Fibroblast of the aortic adventitia (primary cell): Measurements from ENCODE around the gene VDR. TPM values are rescaled to one million over a fixed set of nuclear protein-coding genes. Genes with fewer than 3 reads are reported as not detected.
"Not testable (repeated sequence)": the region's sequence is repeated elsewhere in the genome, so short reads cannot be mapped to it uniquely, and the experiment has no call there.

Source experiments
- DNase-seq: peaks from one replicate; pipeline ENCODE4 v3.0.0-alpha.2; 2010; ENCODE audit warnings: low read depth
- H3K4me3 ChIP-seq: 2 replicates; pipeline ENCODE4 v1.5.1; 2011; ENCODE audit warnings: low read depth, mild to moderate bottlenecking, control low read depth, low read length, moderate library complexity
- CTCF ChIP-seq: IDR thresholded peaks from 2 replicates; pipeline ENCODE4 v1.5.1; 2011; ENCODE audit warnings: mild to moderate bottlenecking, low read length, control low read depth, inconsistent platforms; ENCODE audit not compliant: insufficient read depth
- total RNA-seq: library from RNA; depleted of rRNA; stranded (reverse); fragments of >200 nt; gene quantifications from 2 replicates; pipeline ENCODE4 v1.2.3, GENCODE V29; 2012; ENCODE audit warnings: low replicate concordance

Gene VDR
- total RNA-seq, 1 donor: 12.5 TPM

GRCh38 chr12:47816403-47817271, 88.2 kb downstream of the VDR start:
- no peak for TF ChIP-seq CTCF
- no peak for DNase-seq
- peak overlapping the region; percentile 88 for H3K4me3 ChIP-seq

DNA sequence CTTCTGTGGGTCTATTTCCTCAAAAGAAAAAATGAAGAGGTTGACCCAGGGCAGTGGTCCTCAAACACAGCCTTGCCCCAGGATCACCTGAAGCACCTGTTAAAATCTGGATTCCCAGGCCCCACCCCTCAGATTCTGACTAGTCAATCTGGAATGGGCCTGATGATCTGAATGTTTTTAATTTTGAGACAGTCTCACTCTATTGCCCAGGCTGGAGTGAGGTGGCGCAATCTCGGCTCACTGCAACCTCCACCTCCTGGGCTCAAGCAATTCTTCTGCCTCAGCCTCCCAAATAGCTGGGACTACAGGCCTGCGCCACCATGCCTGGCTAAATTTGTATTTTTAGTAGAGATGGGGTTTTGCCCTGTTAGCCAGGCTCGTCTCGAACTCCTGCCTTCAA, 89.3 kb downstream of the VDR start:
- not testable (repeated sequence) for DNase-seq, H3K4me3 ChIP-seq

- no peak for DNase-seq
- TF ChIP-seq CTCF: no peak
These were observed 90.1 kb downstream of the VDR start for GRCh38 chr12:47814539-47815170.

DNA sequence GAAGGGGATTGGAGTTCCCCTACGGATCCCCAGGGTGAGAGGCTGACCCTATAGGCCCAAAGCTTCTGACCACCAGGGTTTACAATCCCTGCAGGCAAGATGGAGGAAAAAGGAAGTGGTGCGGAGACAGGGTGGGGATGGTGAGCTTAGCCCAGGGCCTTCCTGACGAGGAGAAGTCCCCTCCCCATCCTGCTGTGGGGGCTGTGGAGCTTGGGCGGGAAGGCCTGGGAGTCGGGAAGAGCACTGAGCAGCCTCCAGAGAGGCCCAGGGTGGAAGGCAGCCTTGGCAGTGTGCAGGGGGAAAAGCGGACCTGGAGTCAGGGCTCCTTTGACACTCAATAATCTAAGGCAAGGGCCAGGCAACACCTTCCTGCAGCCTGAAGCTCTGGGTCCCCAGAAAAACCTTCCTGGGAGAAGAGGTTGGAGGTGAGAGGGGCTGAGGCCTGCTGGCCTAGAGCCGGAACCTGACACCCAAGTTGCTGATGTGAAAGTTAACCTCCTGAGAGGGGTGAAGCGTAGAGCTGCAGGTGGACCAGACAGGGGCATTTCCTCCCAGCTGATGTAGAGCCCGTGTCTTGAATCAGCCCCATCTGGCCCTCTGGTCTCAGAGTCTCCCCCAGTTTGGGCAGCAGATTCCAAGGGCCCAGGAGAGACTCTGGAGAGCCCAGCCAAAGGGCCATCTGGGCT, 91.1 kb downstream of the VDR start:
- peak overlapping the region; percentile 61 for H3K4me3 ChIP-seq
- no peak for DNase-seq
- no peak for TF ChIP-seq CTCF

More at GRCh38 chr12:47814539-47815170, 90.1 kb downstream of the VDR start:
- H3K4me3 ChIP-seq: peak overlapping the region; percentile 61

DNA sequence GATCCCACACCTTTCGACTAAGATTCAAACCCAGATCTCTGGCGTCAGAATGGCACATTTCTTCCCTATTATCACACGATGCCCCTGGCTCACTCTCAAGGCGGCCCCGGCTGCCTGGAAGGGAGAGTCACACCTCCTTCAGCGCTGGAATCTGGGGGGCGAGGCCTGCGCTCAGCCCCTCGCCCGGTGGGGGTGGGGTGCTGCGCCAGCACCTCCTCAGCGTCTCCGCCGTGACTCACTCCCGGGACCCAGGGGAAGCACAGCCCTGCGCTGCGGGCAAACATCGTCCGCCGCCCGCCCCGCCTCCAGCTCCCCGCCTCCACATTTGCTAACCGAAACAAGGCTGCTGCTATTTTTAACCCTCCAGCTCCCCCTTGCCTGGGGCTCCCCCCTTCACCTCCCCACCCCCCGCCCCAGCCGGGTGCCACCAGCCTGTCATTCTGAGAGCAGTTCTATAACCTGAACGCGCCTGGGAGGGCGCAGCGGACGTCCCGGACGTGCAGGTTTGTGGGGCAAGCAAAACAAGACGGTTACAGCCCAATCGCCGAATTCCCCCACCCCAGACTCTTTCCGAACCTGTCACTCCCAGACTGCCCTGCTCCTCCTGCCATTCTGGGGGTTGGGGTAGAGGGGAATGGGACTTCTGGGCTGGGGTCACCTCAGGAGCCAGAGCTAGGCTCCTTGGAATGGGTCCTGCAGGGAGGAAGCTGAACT, 91.8 kb downstream of the VDR start:
- H3K4me3 ChIP-seq: peak overlapping the region; percentile 61
- TF ChIP-seq CTCF: no peak
- peak; percentile 90 for DNase-seq

DNA sequence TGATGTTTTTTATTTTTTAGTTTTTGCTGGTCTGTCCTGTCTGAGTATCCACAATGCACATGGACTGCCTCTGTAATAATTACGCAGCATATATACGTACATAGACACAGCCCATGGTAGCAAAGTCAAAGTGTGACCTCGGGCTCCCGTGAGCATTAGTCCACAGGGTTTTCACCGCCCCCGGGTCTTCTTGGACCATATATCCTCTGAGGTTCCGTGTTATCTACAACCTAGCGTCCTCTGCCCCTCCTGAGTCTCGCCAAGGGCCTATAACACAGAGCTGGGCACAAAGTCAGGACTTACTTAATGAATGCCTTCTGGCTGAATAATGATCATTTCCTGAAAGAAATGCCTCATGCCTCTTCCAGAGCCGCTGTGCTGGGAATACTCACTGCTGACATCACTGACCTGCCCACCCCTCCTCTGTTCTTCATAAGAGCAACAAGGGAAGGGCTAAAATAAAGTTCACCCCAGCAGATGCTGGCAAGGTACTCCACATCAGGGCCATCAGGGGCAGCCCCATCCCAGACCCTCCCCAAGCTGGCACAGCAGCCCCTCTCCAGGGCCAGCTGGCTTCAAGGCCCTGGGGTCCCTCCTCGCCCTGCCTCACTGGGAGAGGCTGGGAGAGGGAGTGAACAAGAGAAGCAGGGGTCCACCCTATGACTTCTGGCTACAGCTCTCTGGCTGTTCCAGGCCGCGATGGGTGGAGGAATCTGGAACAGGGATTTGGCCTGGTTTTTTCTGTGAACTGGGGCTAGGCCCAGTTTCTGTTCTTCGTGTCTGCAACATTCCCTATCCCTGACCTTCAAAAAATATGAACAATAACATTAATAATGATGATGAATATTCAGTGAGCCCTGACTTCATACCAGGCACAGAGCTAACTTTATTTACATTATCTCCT, 93.0 kb downstream of the VDR start:
- DNase-seq: peak; percentile 98

More for the DNA sequence above, 93.0 kb downstream of the VDR start:
- TF ChIP-seq CTCF: no peak
- H3K4me3 ChIP-seq: peak overlapping the region; percentile 22
